IMR-90 (cell line): ENCODE data around the gene SEC16A. TPM values are rescaled to one million over a fixed set of nuclear protein-coding genes. Genes with fewer than 3 reads are reported as not detected.

ENCODE experiments used
- ATAC-seq: fragments of 200-7000 bp; cut with Tn5 transposase; 2 replicates; pipeline ENCODE4 v1.9.1; 2020; ENCODE audit warnings: low read depth, mild to moderate bottlenecking, moderate library complexity
- BruUV-seq: library from RNA; stranded (reverse); fragments of 400-500 nt; replicated peaks from 2 replicates; lab custom pipeline; 2021; lab: Mats Ljungman, UMichigan
- CTCF ChIA-PET: fragments of 300-600 bp; formaldehyde crosslinking; extraction: SDS; loops from one replicate; lab custom pipeline; 2021; ENCODE audit warnings: antibody characterized with exemption; lab: Yijun Ruan, JAX
- POLR2A ChIA-PET: fragments of 300-600 bp; sonication (Branson Sonifier 250); formaldehyde crosslinking; loops from one replicate; lab custom pipeline; 2022; ENCODE audit warnings: antibody characterized with exemption; ENCODE audit not compliant: unreplicated experiment; lab: Charles Lee
- DNase-seq: peaks from one replicate; pipeline ENCODE4 v3.0.0; 2013
- H2AFZ ChIP-seq: replicated peaks from 2 replicates; pipeline ENCODE3; 2013; ENCODE audit warnings: low read length, mild to moderate bottlenecking; ENCODE audit not compliant: poor library complexity
- H2AK5ac ChIP-seq: 2 replicates; pipeline ENCODE4 v1.6.1; 2013; ENCODE audit warnings: low read depth, low read length, inconsistent platforms
- H2AK9ac ChIP-seq: replicated peaks from 2 replicates; pipeline ENCODE3; 2013; ENCODE audit warnings: mild to moderate bottlenecking, low read depth, low read length, moderate library complexity; ENCODE audit not compliant: poor library complexity
- H2BK120ac ChIP-seq: 2 replicates; pipeline ENCODE4 v1.6.1; 2013; ENCODE audit warnings: low read depth, low read length, inconsistent platforms
- H2BK15ac ChIP-seq: 3 replicates; pipeline ENCODE4 v1.6.1; 2013; ENCODE audit warnings: low read depth, low read length, inconsistent platforms
- H2BK20ac ChIP-seq: 2 replicates; pipeline ENCODE4 v1.6.1; 2013; ENCODE audit warnings: low read depth, mild to moderate bottlenecking, inconsistent platforms, low read length, moderate library complexity
- H2BK5ac ChIP-seq: 2 replicates; pipeline ENCODE4 v1.6.1; 2013; ENCODE audit warnings: mild to moderate bottlenecking, low read depth, low read length, inconsistent platforms; ENCODE audit not compliant: poor library complexity, severe bottlenecking
- H3K14ac ChIP-seq: replicated peaks from 2 replicates; pipeline ENCODE4 v1.6.1; 2013; ENCODE audit warnings: low read depth, low read length, inconsistent platforms
- H3K18ac ChIP-seq: 2 replicates; pipeline ENCODE4 v1.6.1; 2013; ENCODE audit warnings: low read depth, low read length, control low read depth
- H3K23ac ChIP-seq: 2 replicates; pipeline ENCODE4 v1.6.1; 2013; ENCODE audit warnings: low read depth, low read length, inconsistent platforms
- H3K27ac ChIP-seq: 2 replicates; pipeline ENCODE4 v1.5.1; 2013; ENCODE audit warnings: mild to moderate bottlenecking, control low read depth, low read length; ENCODE audit not compliant: insufficient read depth
- H3K27me3 ChIP-seq: 2 replicates; pipeline ENCODE4 v1.6.1; 2013; ENCODE audit warnings: low read length; ENCODE audit not compliant: control insufficient read depth, insufficient read depth
- H3K36me3 ChIP-seq: 2 replicates; pipeline ENCODE4 v1.6.1; 2013; ENCODE audit warnings: low read length, mixed read lengths; ENCODE audit not compliant: control insufficient read depth, insufficient read depth
- H3K4ac ChIP-seq: 2 replicates; pipeline ENCODE4 v1.6.1; 2013; ENCODE audit warnings: low read depth, low read length, inconsistent platforms
- H3K4me1 ChIP-seq: 2 replicates; pipeline ENCODE4 v1.6.1; 2013; ENCODE audit warnings: low read length, mixed read lengths; ENCODE audit not compliant: control insufficient read depth, insufficient read depth
- H3K4me2 ChIP-seq: 2 replicates; pipeline ENCODE4 v1.6.1; 2013; ENCODE audit warnings: low read depth, mild to moderate bottlenecking, control low read depth, low read length, moderate library complexity
- H3K4me3 ChIP-seq: 2 replicates; pipeline ENCODE4 v1.5.1; 2013; ENCODE audit warnings: low read depth, mild to moderate bottlenecking, control low read depth, low read length, moderate library complexity; ENCODE audit not compliant: insufficient read depth
- H3K56ac ChIP-seq: 2 replicates; pipeline ENCODE4 v1.6.1; 2013; ENCODE audit warnings: low read length, inconsistent platforms; ENCODE audit not compliant: insufficient read depth; ENCODE audit errors: extremely low read depth
- H3K79me1 ChIP-seq, 2 experiments: 2 replicates each; pipeline ENCODE4 v1.6.1; 2013; ENCODE audit warnings: low read length in 2 of 2, inconsistent platforms in 1 of 2, low read depth in 1 of 2
- H3K9ac ChIP-seq: 2 replicates; pipeline ENCODE4 v1.6.1; 2013; ENCODE audit warnings: low read depth, low read length, control low read depth
- H3K9me1 ChIP-seq: 2 replicates; pipeline ENCODE4 v1.6.1; 2013; ENCODE audit warnings: low read length, inconsistent platforms; ENCODE audit not compliant: insufficient read depth
- H3K9me3 ChIP-seq: 2 replicates; pipeline ENCODE4 v1.6.1; 2013; ENCODE audit warnings: low read length; ENCODE audit not compliant: control insufficient read depth, insufficient read depth
- H4K20me1 ChIP-seq: 2 replicates; pipeline ENCODE4 v1.6.1; 2013; ENCODE audit warnings: low read length, inconsistent platforms; ENCODE audit not compliant: insufficient read depth
- H4K5ac ChIP-seq: 2 replicates; pipeline ENCODE4 v1.6.1; 2013; ENCODE audit warnings: mild to moderate bottlenecking, low read depth, low read length, control low read depth
- H4K8ac ChIP-seq, 2 experiments: 2 replicates each; pipeline ENCODE4 v1.6.1; 2013; ENCODE audit warnings: low read depth in 2 of 2, low read length in 2 of 2, control low read depth in 1 of 2, inconsistent platforms in 1 of 2
- H4K91ac ChIP-seq: 2 replicates; pipeline ENCODE4 v1.6.1; 2013; ENCODE audit warnings: low read depth, low read length, inconsistent platforms; ENCODE audit not compliant: insufficient read depth
- CHD1 ChIP-seq: IDR thresholded peaks from 2 replicates; pipeline ENCODE4 v1.6.1; 2012; ENCODE audit warnings: low read depth, low read length, improper control_type of control experiment
- CTCF ChIP-seq: conservative IDR thresholded peaks from 2 replicates; pipeline ENCODE4 v1.5.1; 2012; ENCODE audit warnings: mild to moderate bottlenecking, low read depth, low read length, improper control_type of control experiment
- MAZ ChIP-seq: IDR thresholded peaks from 2 replicates; pipeline ENCODE4 v1.6.1; 2012; ENCODE audit warnings: low read depth, mild to moderate bottlenecking, low read length, improper control_type of control experiment, moderate library complexity, borderline replicate concordance
- POLR2A ChIP-seq: IDR thresholded peaks from 2 replicates; pipeline ENCODE4 v1.6.1; 2012; ENCODE audit warnings: mild to moderate bottlenecking, low read depth, low read length
- SMC3 ChIP-seq: fragments of 150-350 bp; IDR thresholded peaks from 2 replicates; pipeline ENCODE4 v1.6.1; 2016; ENCODE audit warnings: low read depth, mild to moderate bottlenecking, antibody characterized with exemption, low read length, moderate library complexity
- USF2 ChIP-seq: fragments of 150-350 bp; IDR thresholded peaks from 2 replicates; pipeline ENCODE4 v1.6.1; 2017; ENCODE audit warnings: mild to moderate bottlenecking, antibody characterized with exemption, low read length, low read depth
- WGBS, 2 experiments: methylation state at CpG; one replicate each; pipeline versions ENCODE4 v1.1.5 to v1.1.7; 2013; ENCODE audit warnings: missing lambda C conversion rate in 2 of 2; ENCODE audit not compliant: insufficient read length in 1 of 2; ENCODE audit errors: extremely low coverage in 2 of 2; 5-methylcytosine and 5-hydroxymethylcytosine counted together
- dilution Hi-C: fragments of 300-500 bp; cut with HindIII; formaldehyde crosslinking; loops from one replicate; pipeline ENCODE4 v1.14.3; 2018; ENCODE audit warnings: low sequenced_read_pairs; ENCODE audit not compliant: unreplicated experiment
- in situ Hi-C: fragments of 300-500 bp; cut with MboI; formaldehyde crosslinking; loops from 3 replicates; pipeline ENCODE4 v1.14.3; 2019; ENCODE audit warnings: low sequenced_read_pairs, inconsistent platforms, mixed read lengths
- intact Hi-C: fragments of 100-400 bp; cut with micrococcal nuclease; formaldehyde crosslinking; loops from 2 replicates; pipeline ENCODE4 v1.10.0; 2022
- polyA plus RNA-seq, 3 experiments: library from polyadenylated mRNA; depleted of rRNA; stranded (reverse); fragments of >200 nt; gene quantifications; 2 replicates each; pipeline ENCODE4 v1.2.3, GENCODE V29; 2012; ENCODE audit warnings: low replicate concordance in 1 of 3
- total RNA-seq: library from RNA; depleted of rRNA; stranded (reverse); fragments of >200 nt; gene quantifications from 2 replicates; pipeline ENCODE4 v1.2.3, GENCODE V29; 2012

The SEC16A gene
- total and polyA plus RNA-seq, 2 of the 4 experiments (the other 2 are of a cell fraction): 12.2 to 48.1 TPM

- TF ChIP-seq MAZ: no peak
- no peak for TF ChIP-seq CTCF
- no peak for TF ChIP-seq CHD1
- no peak for TF ChIP-seq SMC3
- no peak for TF ChIP-seq POLR2A
- TF ChIP-seq USF2: no peak
- Histone ChIP-seq H2BK15ac (no peak overlapping the region), H3K27me3 (no peaks in the 10 kb centered on the region; the same call in 1 of the 2 replicates), H3K4ac (no peak overlapping the region), H3K9ac (no peak overlapping the region), H2AFZ (no peak overlapping the region), H3K9me1 (no peaks in the 10 kb centered on the region), H2AK5ac (no peak overlapping the region), H3K56ac (no peak overlapping the region), H3K4me1 (0 out of 2 replicates have a peak, but pooled peaks cover 4% of the 10 kb centered on the region), H3K4me2 (no peak overlapping the region), H4K5ac (no peak overlapping the region), H2AK9ac (no peak overlapping the region), H3K36me3 (no peaks in the 10 kb centered on the region), H3K9me3 (no peaks in the 10 kb centered on the region), H2BK20ac (no peak overlapping the region), H3K79me1 (no peaks in the 10 kb centered on the region), H3K14ac (no peak overlapping the region), H3K27ac (no peak overlapping the region), H4K20me1 (peaks cover 14% of the 10 kb centered on the region), H3K18ac (no peak overlapping the region), H4K91ac (no peak overlapping the region), H3K4me3 (no peak overlapping the region), H2BK5ac (no peak overlapping the region), H3K23ac (no peak overlapping the region), H2BK120ac (no peak overlapping the region), H4K8ac (no peak overlapping the region)
- BruUV-seq: no TSS peak
- ChIA-PET CTCF (interaction anchor here (0.8 to 2.1 kb wide), 5 partner anchors 16 to 146 kb away, joined by 3 to 9 read pairs (median 4); no protein-coding TSS in a partner anchor), POLR2A (no interaction called here)
- intact Hi-C loops: loop anchor here (1.0 kb wide), 1 partner anchor 138 kb away; no protein-coding TSS in a partner anchor
- 100% methylated on average over 2 of the region's 7 CpGs; no CpG with 5 or more reads in 1 of the 2 experiments for WGBS, 2 experiments
- in situ Hi-C loops: no loop called here
- dilution Hi-C loops: no loop called here
- DNase-seq (no peak), ATAC-seq (no peak)
Measured at GRCh38 chr9:136487672-136488071, 4.8 kb upstream of the SEC16A start.
